ENCODE measurements around the gene DCX. TPM values are rescaled to one million over a fixed set of nuclear protein-coding genes. Genes with fewer than 3 reads are reported as not detected.

DCX gene
- total RNA-seq, 1 experiment from 2014 or later: not detected

GRCh38 chrX:111309083-111309482 lies 102.9 kb downstream of the DCX start:
- no peak for DNase-seq (ENCODE audit: low read depth)

GRCh38 chrX:111308039-111308438 lies 104.0 kb downstream of the DCX start:
- DNase-seq (ENCODE audit: low read depth): no peak

GRCh38 chrX:111302284-111302683 lies 109.7 kb downstream of the DCX start:
- DNase-seq (ENCODE audit: low read depth): no peak

- DNase-seq (ENCODE audit: low read depth): no peak
Observed at GRCh38 chrX:111288841-111289240, 123.2 kb downstream of the DCX start.

GRCh38 chrX:111284631-111285293 lies 127.2 kb downstream of the DCX start:
- DNase-seq (ENCODE audit: low read depth): no peak

- no peak for DNase-seq (ENCODE audit: low read depth)
Observed at GRCh38 chrX:111283446-111283845, 128.5 kb downstream of the DCX start.

GRCh38 chrX:111282991-111283390 lies 129.0 kb downstream of the DCX start:
- DNase-seq (ENCODE audit: low read depth): no peak

GRCh38 chrX:111282139-111282538 lies 129.9 kb downstream of the DCX start:
- DNase-seq (ENCODE audit: low read depth): no peak

- DNase-seq (ENCODE audit: low read depth): no peak
Observed at GRCh38 chrX:111270339-111270738, 141.7 kb downstream of the DCX start, which contains the start of gene CAPN6. Gene CAPN6, minus strand, starts transcription at chrX:111270483. Its CDS starts 6,547 bp downstream, at chrX:111263936.

- DNase-seq (ENCODE audit: low read depth): no peak
Observed at GRCh38 chrX:111268506-111268905, 143.5 kb downstream of the DCX start.

- no peak for DNase-seq (ENCODE audit: low read depth)
Observed at GRCh38 chrX:111265486-111265885, 146.5 kb downstream of the DCX start.

GRCh38 chrX:111264385-111264784 lies 147.6 kb downstream of the DCX start:
- no peak for DNase-seq (ENCODE audit: low read depth)

- no peak for DNase-seq (ENCODE audit: low read depth)
Observed at GRCh38 chrX:111262086-111262485, 149.9 kb downstream of the DCX start.

GRCh38 chrX:111260451-111260850 lies 151.5 kb downstream of the DCX start:
- DNase-seq (ENCODE audit: low read depth): no peak

GRCh38 chrX:111259559-111259958 lies 152.4 kb downstream of the DCX start:
- no peak for DNase-seq (ENCODE audit: low read depth)

GRCh38 chrX:111257733-111258132 lies 154.3 kb downstream of the DCX start:
- no peak for DNase-seq (ENCODE audit: low read depth)

- DNase-seq (ENCODE audit: low read depth): no peak
Observed at GRCh38 chrX:111254896-111255693, 156.9 kb downstream of the DCX start.

GRCh38 chrX:111244235-111244750 lies 167.7 kb downstream of the DCX start:
- DNase-seq (ENCODE audit: low read depth): no peak
